ENCODE results near the gene ZNF33A.
"Not testable (repeated sequence)": the region's sequence is repeated elsewhere in the genome, so short reads cannot be mapped to it uniquely, and the experiment has no call there.

ZNF33A gene

GRCh38 chr10:38043516-38043915 is 33.0 kb downstream of the ZNF33A start:
- TF ChIP-seq CTCF (IDR thresholded peaks at IDR 0.05; ENCODE audit: low read depth, low read length, missing control alignments) = no peak

GRCh38 chr10:38045129-38045528 is 34.7 kb downstream of the ZNF33A start:
- no peak for TF ChIP-seq CTCF (IDR thresholded peaks at IDR 0.05; ENCODE audit: low read depth, low read length, missing control alignments)

More at GRCh38 chr10:38043516-38043915, 33.0 kb downstream of the ZNF33A start:
- H3K4me3 ChIP-seq (ENCODE audit: low read depth, low read length) = no peak overlapping the region
- no peak for DNase-seq (ENCODE audit: low read depth)

GRCh38 chr10:38047666-38048065 is 37.2 kb downstream of the ZNF33A start:
- no peak for DNase-seq (ENCODE audit: low read depth)
- TF ChIP-seq CTCF (IDR thresholded peaks at IDR 0.05; ENCODE audit: low read depth, low read length, missing control alignments) = no peak
- H3K4me3 ChIP-seq (ENCODE audit: low read depth, low read length) = no peak overlapping the region

More at GRCh38 chr10:38045129-38045528, 34.7 kb downstream of the ZNF33A start:
- H3K4me3 ChIP-seq (ENCODE audit: low read depth, low read length) = no peak overlapping the region
- DNase-seq (ENCODE audit: low read depth) = no peak

GRCh38 chr10:38050212-38050611 is 39.7 kb downstream of the ZNF33A start:
- H3K4me3 ChIP-seq (ENCODE audit: low read depth, low read length) = no peak overlapping the region
- no peak for DNase-seq (ENCODE audit: low read depth)
- no peak for TF ChIP-seq CTCF (IDR thresholded peaks at IDR 0.05; ENCODE audit: low read depth, low read length, missing control alignments)

- TF ChIP-seq CTCF (IDR thresholded peaks at IDR 0.05; ENCODE audit: low read depth, low read length, missing control alignments) = no peak
- H3K4me3 ChIP-seq (ENCODE audit: low read depth, low read length) = no peak overlapping the region
- DNase-seq (ENCODE audit: low read depth) = no peak
Measured at GRCh38 chr10:38054361-38054797, 43.9 kb downstream of the ZNF33A start.

GRCh38 chr10:38055274-38055894 is 44.9 kb downstream of the ZNF33A start:
- not testable (repeated sequence) for DNase-seq (ENCODE audit: low read depth)

GRCh38 chr10:38069663-38070062 is 59.2 kb downstream of the ZNF33A start:
- H3K4me3 ChIP-seq (ENCODE audit: low read depth, low read length); DNase-seq (ENCODE audit: low read depth): not testable (repeated sequence)

More at GRCh38 chr10:38055274-38055894, 44.9 kb downstream of the ZNF33A start:
- not testable (repeated sequence) for H3K4me3 ChIP-seq (ENCODE audit: low read depth, low read length)

GRCh38 chr10:38070501-38070900 is 60.0 kb downstream of the ZNF33A start:
- no peak overlapping the region for H3K4me3 ChIP-seq (ENCODE audit: low read depth, low read length)
- DNase-seq (ENCODE audit: low read depth) = no peak
- no peak for TF ChIP-seq CTCF (IDR thresholded peaks at IDR 0.05; ENCODE audit: low read depth, low read length, missing control alignments)
